Measurements from ENCODE around the gene LCT. TPM values are rescaled to one million over a fixed set of nuclear protein-coding genes. Genes with fewer than 3 reads are reported as not detected.

LCT gene
- polyA plus RNA-seq, 1 of the 3 experiments (the other 2 are of a cell fraction): not detected

- Histone ChIP-seq H4K20me1 (ENCODE audit: insufficient read depth) (no peaks in the 10 kb centered on the region), H3K9ac (no peak overlapping the region), H3K9me2 (no peaks in the 10 kb centered on the region), H3F3A (replicated peaks; ENCODE audit: insufficient read depth) (no peaks in the 10 kb centered on the region), H3K36me3 (replicated peaks in 1 of 2; ENCODE audit: control insufficient read depth in 1 of 2, insufficient read depth in 2 of 2, low read length in 1 of 2) (peaks cover 18 to 33% of the 10 kb centered on the region in 2 experiments), H3K4me3 (ENCODE audit: low read depth in 2 of 2, low read length in 1 of 2) (peak overlapping the region in 1 of 2 experiments; percentile 30; a peak in 1 of 4 replicates), H3K4me1 (ENCODE audit: control insufficient read depth in 1 of 2, insufficient read depth in 2 of 2, low read depth in 1 of 2, low read length in 1 of 2) (peaks cover 11 to 16% of the 10 kb centered on the region in 2 experiments; a peak in 3 of 4 replicates), H3K27me3 (ENCODE audit: insufficient read depth) (no peaks in the 10 kb centered on the region), H3K9me3 (no peaks in the 10 kb centered on the region), H3K79me2 (ENCODE audit: insufficient read depth) (no peaks in the 10 kb centered on the region), H3K27ac (ENCODE audit: low read depth in 2 of 2, low read length in 1 of 2) (peak overlapping the region; percentile 59 to 91), H3K4me2 (peak overlapping the region; percentile 27; the same call in 1 of the 2 replicates), H2AFZ (ENCODE audit: low read depth) (peak overlapping the region; percentile 52; the same call in 1 of the 2 replicates)
- ChIA-PET CTCF (interaction anchor here (0.9 to 2.4 kb wide), 2 partner anchors 39 to 43 kb away, joined by 3 to 11 read pairs; no protein-coding TSS in a partner anchor), POLR2A (no interaction called here)
- TF ChIP-seq CTCF (IDR thresholded peaks at IDR 0.05) (no peak), TCF12 (IDR thresholded peaks at IDR 0.05) (no peak), FOXJ3 (CRISPR knock-in tag; IDR thresholded peaks at IDR 0.05) (no peak), ELF1 (IDR thresholded peaks at IDR 0.05) (no peak)
- 100% methylated on average over 2 of the region's 2 CpGs for WGBS (ENCODE audit: low lambda C conversion rate)
- no peak for DNase-seq
These were observed 3.6 kb upstream of the LCT start for GRCh38 chr2:135840601-135841000.

DNA sequence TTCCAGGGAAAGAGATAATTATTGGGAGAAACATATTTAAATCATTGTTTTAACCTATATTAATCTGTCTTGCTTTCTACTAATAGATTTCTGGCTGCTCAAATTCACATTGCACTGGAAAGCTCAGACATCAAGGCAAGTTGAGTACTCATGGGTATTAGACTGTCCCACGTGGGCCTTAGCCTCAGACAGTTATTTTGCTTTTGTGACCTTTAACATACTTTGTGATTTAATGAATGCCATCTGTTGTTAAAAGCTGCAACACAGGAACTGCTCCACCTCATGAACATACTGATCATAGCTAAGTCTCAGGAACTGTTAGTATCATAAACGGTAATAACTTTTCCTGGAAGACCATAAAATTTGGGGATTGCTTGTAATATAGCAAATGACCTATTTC, 2.7 kb upstream of the LCT start:
- H3F3A ChIP-seq (replicated peaks; ENCODE audit: insufficient read depth): no peaks in the 10 kb centered on the region
- no peaks in the 10 kb centered on the region for H3K9me3 ChIP-seq
- H3K27me3 ChIP-seq (ENCODE audit: insufficient read depth): no peaks in the 10 kb centered on the region
- H3K9me2 ChIP-seq: no peaks in the 10 kb centered on the region
- H3K79me2 ChIP-seq (ENCODE audit: insufficient read depth): no peaks in the 10 kb centered on the region
- peaks cover 11 to 24% of the 10 kb centered on the region in 2 experiments for H3K36me3 ChIP-seq (replicated peaks in 1 of 2; ENCODE audit: control insufficient read depth in 1 of 2, insufficient read depth in 2 of 2, low read length in 1 of 2)
- POLR2A ChIA-PET: interaction anchor here (0.7 kb wide), 1 partner anchor 14 kb away, joined by 3 read pairs; no protein-coding TSS in a partner anchor
- H3K9ac ChIP-seq: no peak overlapping the region
- H3K4me2 ChIP-seq: peak overlapping the region; percentile 60; the same call in 1 of the 2 replicates
- H3K27ac ChIP-seq (ENCODE audit: low read depth in 2 of 2, low read length in 1 of 2): peak overlapping the region; percentile 59 to 91
- DNase-seq: peak; percentile 38
- no peak overlapping the region for H3K4me3 ChIP-seq (ENCODE audit: low read depth in 2 of 2, low read length in 1 of 2)
- peaks cover 11 to 16% of the 10 kb centered on the region in 2 experiments; a peak in 3 of 4 replicates for H3K4me1 ChIP-seq (ENCODE audit: control insufficient read depth in 1 of 2, insufficient read depth in 2 of 2, low read depth in 1 of 2, low read length in 1 of 2)
- 13% methylated on average over 2 of the region's 2 CpGs for WGBS (ENCODE audit: low lambda C conversion rate)
- CTCF ChIA-PET: interaction anchor here (1.1 to 2.4 kb wide), 2 partner anchors 16 to 42 kb away, joined by 3 to 11 read pairs; no protein-coding TSS in a partner anchor
- H4K20me1 ChIP-seq (ENCODE audit: insufficient read depth): no peaks in the 10 kb centered on the region
- no peak overlapping the region; the same call in 1 of the 2 replicates for H2AFZ ChIP-seq (ENCODE audit: low read depth)
- TF ChIP-seq FOXJ3 (CRISPR knock-in tag; IDR thresholded peaks at IDR 0.05): no peak
- no peak for TF ChIP-seq NRF1 (IDR thresholded peaks at IDR 0.05; ENCODE audit: low read depth, low read length)
- no peak for TF ChIP-seq YY1 (IDR thresholded peaks at IDR 0.05; ENCODE audit: low read depth)
- TF ChIP-seq, protein P1, sequence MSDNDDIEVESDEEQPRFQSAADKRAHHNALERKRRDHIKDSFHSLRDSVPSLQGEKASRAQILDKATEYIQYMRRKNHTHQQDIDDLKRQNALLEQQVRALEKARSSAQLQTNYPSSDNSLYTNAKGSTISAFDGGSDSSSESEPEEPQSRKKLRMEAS (IDR thresholded peaks at IDR 0.05; ENCODE audit: low read depth): peak; percentile 73; the same call in 1 of the 2 replicates
- TF ChIP-seq RAD21 (IDR thresholded peaks at IDR 0.05; ENCODE audit: low read length): no peak
- TF ChIP-seq ELF1 (IDR thresholded peaks at IDR 0.05): no peak
- TF ChIP-seq GABPA (IDR thresholded peaks at IDR 0.05; ENCODE audit: low read depth): no peak
- peak; percentile 75; the same call in 1 of the 2 replicates for TF ChIP-seq USF1 (IDR thresholded peaks at IDR 0.05; ENCODE audit: borderline replicate concordance, low read depth)
- TF ChIP-seq GATA2 (CRISPR knock-in tag; IDR thresholded peaks at IDR 0.05): no peak
- no peak for TF ChIP-seq TEAD4 (IDR thresholded peaks at IDR 0.05; ENCODE audit: borderline replicate concordance, insufficient read depth)
- TF ChIP-seq, protein P2, sequence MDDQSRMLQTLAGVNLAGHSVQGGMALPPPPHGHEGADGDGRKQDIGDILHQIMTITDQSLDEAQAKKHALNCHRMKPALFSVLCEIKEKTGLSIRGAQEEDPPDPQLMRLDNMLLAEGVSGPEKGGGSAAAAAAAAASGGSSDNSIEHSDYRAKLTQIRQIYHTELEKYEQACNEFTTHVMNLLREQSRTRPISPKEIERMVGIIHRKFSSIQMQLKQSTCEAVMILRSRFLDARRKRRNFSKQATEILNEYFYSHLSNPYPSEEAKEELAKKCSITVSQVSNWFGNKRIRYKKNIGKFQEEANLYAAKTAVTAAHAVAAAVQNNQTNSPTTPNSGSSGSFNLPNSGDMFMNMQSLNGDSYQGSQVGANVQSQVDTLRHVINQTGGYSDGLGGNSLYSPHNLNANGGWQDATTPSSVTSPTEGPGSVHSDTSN (IDR thresholded peaks at IDR 0.05): no peak; the same call in 1 of the 2 replicates
- peak; percentile 45; the same call in 1 of the 2 replicates for TF ChIP-seq USF2 (IDR thresholded peaks at IDR 0.05; ENCODE audit: borderline replicate concordance, low read depth, low read length)
- no peak for TF ChIP-seq SMC3 (IDR thresholded peaks at IDR 0.05; ENCODE audit: low read depth, low read length)
- no peak for TF ChIP-seq RFX5 (IDR thresholded peaks at IDR 0.05; ENCODE audit: low read length)
- TF ChIP-seq FOXM1 (IDR thresholded peaks at IDR 0.05; ENCODE audit: low read depth): no peak
- peak; percentile 90 for TF ChIP-seq TCF12 (IDR thresholded peaks at IDR 0.05)
- TF ChIP-seq RCOR1 (IDR thresholded peaks at IDR 0.05; ENCODE audit: low read length): no peak
- TF ChIP-seq JUND (IDR thresholded peaks at IDR 0.05): no peak
- TF ChIP-seq EZH2phosphoT487 (IDR thresholded peaks at IDR 0.05; ENCODE audit: borderline replicate concordance, low read depth): no peak
- TF ChIP-seq CTCF (IDR thresholded peaks at IDR 0.05): no peak
- peak; percentile 82; the same call in 1 of the 2 replicates for TF ChIP-seq MXI1 (IDR thresholded peaks at IDR 0.05; ENCODE audit: low read depth, low read length)

All from SK-N-SH (cell line).